Activated naive CD4-positive, alpha-beta T cell treated with anti-CD3 and anti-CD28 coated beads, Interleukin-2, amount 50 U/mL, for 24 hours (primary cell): ENCODE data around the gene SMIM22.

Experiments used
- H3K27ac Mint-ChIP-seq: one replicate; pipeline ENCODE4 v1.8.0; 2021; ENCODE audit warnings: mild to moderate bottlenecking, mixed read lengths
- H3K27me3 Mint-ChIP-seq: one replicate; pipeline ENCODE4 v1.8.0; 2021; ENCODE audit warnings: mixed read lengths
- H3K36me3 Mint-ChIP-seq: one replicate; pipeline ENCODE4 v1.8.0; 2021; ENCODE audit warnings: mixed read lengths
- H3K4me1 Mint-ChIP-seq: one replicate; pipeline ENCODE4 v1.8.0; 2021; ENCODE audit warnings: mixed read lengths
- H3K4me3 Mint-ChIP-seq: one replicate; pipeline ENCODE4 v1.8.0; 2021; ENCODE audit warnings: mild to moderate bottlenecking, mixed read lengths
- H3K9me3 Mint-ChIP-seq: one replicate; pipeline ENCODE4 v1.8.0; 2021; ENCODE audit warnings: mixed read lengths

SMIM22 gene

GRCh38 chr16:4795181-4795827 lies at the start of gene SMIM22:
SMIM22 (plus strand) TSS chr16:4795369; CDS start chr16:4795735, 366 bp downstream.
- no peak within 1 kb of the TSS for H3K27ac Mint-ChIP-seq
- H3K9me3 Mint-ChIP-seq = no peaks in the 10 kb centered on the region
- H3K27me3 Mint-ChIP-seq = no peaks in the 10 kb centered on the region
- no peaks in the 10 kb centered on the region for H3K4me1 Mint-ChIP-seq
- H3K36me3 Mint-ChIP-seq = no peaks in the 10 kb centered on the region
- H3K4me3 Mint-ChIP-seq = no peak within 1 kb of the TSS

GRCh38 chr16:4746215-4746614 lies 49.0 kb upstream of the SMIM22 start:
- no peaks in the 10 kb centered on the region for H3K27me3 Mint-ChIP-seq
- H3K4me3 Mint-ChIP-seq = no peak overlapping the region
- no peak overlapping the region for H3K27ac Mint-ChIP-seq
- H3K9me3 Mint-ChIP-seq = no peaks in the 10 kb centered on the region
- H3K4me1 Mint-ChIP-seq = peaks cover 21% of the 10 kb centered on the region
- no peaks in the 10 kb centered on the region for H3K36me3 Mint-ChIP-seq

GRCh38 chr16:4746991-4747574 lies 48.1 kb upstream of the SMIM22 start:
- Mint-ChIP-seq H3K4me1 (peaks cover 21% of the 10 kb centered on the region), H3K4me3 (no peak overlapping the region), H3K27me3 (no peaks in the 10 kb centered on the region), H3K36me3 (no peaks in the 10 kb centered on the region), H3K27ac (no peak overlapping the region), H3K9me3 (no peaks in the 10 kb centered on the region)

- H3K9me3 Mint-ChIP-seq = no peaks in the 10 kb centered on the region
- no peak overlapping the region for H3K4me3 Mint-ChIP-seq
- H3K27me3 Mint-ChIP-seq = no peaks in the 10 kb centered on the region
- H3K4me1 Mint-ChIP-seq = peaks cover 18% of the 10 kb centered on the region
- no peaks in the 10 kb centered on the region for H3K36me3 Mint-ChIP-seq
- H3K27ac Mint-ChIP-seq = peak overlapping the region; percentile 93
Observed at GRCh38 chr16:4747906-4748681, 47.1 kb upstream of the SMIM22 start.

GRCh38 chr16:4748682-4749411 lies 46.3 kb upstream of the SMIM22 start:
- Mint-ChIP-seq H3K27me3 (no peaks in the 10 kb centered on the region), H3K9me3 (no peaks in the 10 kb centered on the region), H3K27ac (peak overlapping the region; percentile 93), H3K4me1 (peaks cover 12% of the 10 kb centered on the region), H3K4me3 (no peak overlapping the region), H3K36me3 (no peaks in the 10 kb centered on the region)

GRCh38 chr16:4749700-4750257 lies 45.4 kb upstream of the SMIM22 start:
- H3K4me3 Mint-ChIP-seq = no peak overlapping the region
- H3K9me3 Mint-ChIP-seq = no peaks in the 10 kb centered on the region
- H3K4me1 Mint-ChIP-seq = peaks cover 12% of the 10 kb centered on the region
- H3K27ac Mint-ChIP-seq = no peak overlapping the region
- no peaks in the 10 kb centered on the region for H3K27me3 Mint-ChIP-seq
- H3K36me3 Mint-ChIP-seq = no peaks in the 10 kb centered on the region

GRCh38 chr16:4750896-4751295 lies 44.3 kb upstream of the SMIM22 start:
- H3K27me3 Mint-ChIP-seq = no peaks in the 10 kb centered on the region
- H3K4me1 Mint-ChIP-seq = peaks cover 15% of the 10 kb centered on the region
- no peaks in the 10 kb centered on the region for H3K9me3 Mint-ChIP-seq
- H3K36me3 Mint-ChIP-seq = peaks cover 5% of the 10 kb centered on the region
- H3K27ac Mint-ChIP-seq = no peak overlapping the region
- no peak overlapping the region for H3K4me3 Mint-ChIP-seq

GRCh38 chr16:4752351-4753100 lies 42.6 kb upstream of the SMIM22 start:
- Mint-ChIP-seq H3K36me3 (peaks cover 7% of the 10 kb centered on the region), H3K4me1 (peaks cover 10% of the 10 kb centered on the region), H3K4me3 (no peak overlapping the region), H3K27ac (no peak overlapping the region), H3K27me3 (no peaks in the 10 kb centered on the region), H3K9me3 (no peaks in the 10 kb centered on the region)

- Mint-ChIP-seq H3K27me3 (no peaks in the 10 kb centered on the region), H3K4me1 (peaks cover 3% of the 10 kb centered on the region), H3K27ac (no peak overlapping the region), H3K4me3 (no peak overlapping the region), H3K36me3 (peaks cover 7% of the 10 kb centered on the region), H3K9me3 (no peaks in the 10 kb centered on the region)
Observed at GRCh38 chr16:4753227-4753626, 41.9 kb upstream of the SMIM22 start.

GRCh38 chr16:4754865-4755264 lies 40.3 kb upstream of the SMIM22 start:
- Mint-ChIP-seq H3K27me3 (no peaks in the 10 kb centered on the region), H3K4me3 (no peak overlapping the region), H3K9me3 (no peaks in the 10 kb centered on the region), H3K36me3 (peaks cover 8% of the 10 kb centered on the region), H3K4me1 (peaks cover 5% of the 10 kb centered on the region), H3K27ac (no peak overlapping the region)

GRCh38 chr16:4755687-4756086 lies 39.5 kb upstream of the SMIM22 start:
- Mint-ChIP-seq H3K4me1 (peaks cover 7% of the 10 kb centered on the region), H3K27ac (no peak overlapping the region), H3K4me3 (no peak overlapping the region), H3K36me3 (peaks cover 9% of the 10 kb centered on the region), H3K27me3 (no peaks in the 10 kb centered on the region), H3K9me3 (no peaks in the 10 kb centered on the region)

GRCh38 chr16:4760221-4760910 lies 34.8 kb upstream of the SMIM22 start:
- Mint-ChIP-seq H3K4me3 (no peak overlapping the region), H3K27me3 (no peaks in the 10 kb centered on the region), H3K27ac (no peak overlapping the region), H3K4me1 (peaks cover 19% of the 10 kb centered on the region), H3K9me3 (no peaks in the 10 kb centered on the region), H3K36me3 (peaks cover 9% of the 10 kb centered on the region)

- Mint-ChIP-seq H3K27ac (no peak overlapping the region), H3K9me3 (no peaks in the 10 kb centered on the region), H3K4me3 (no peak overlapping the region), H3K36me3 (peaks cover 2% of the 10 kb centered on the region), H3K27me3 (no peaks in the 10 kb centered on the region), H3K4me1 (peaks cover 26% of the 10 kb centered on the region)
Observed at GRCh38 chr16:4762205-4762604, 33.0 kb upstream of the SMIM22 start.

- no peak overlapping the region for H3K4me3 Mint-ChIP-seq
- H3K27ac Mint-ChIP-seq = no peak overlapping the region
- no peaks in the 10 kb centered on the region for H3K27me3 Mint-ChIP-seq
- H3K4me1 Mint-ChIP-seq = peaks cover 38% of the 10 kb centered on the region
- H3K9me3 Mint-ChIP-seq = no peaks in the 10 kb centered on the region
- peaks cover 2% of the 10 kb centered on the region for H3K36me3 Mint-ChIP-seq
Observed at GRCh38 chr16:4763791-4764190, 31.4 kb upstream of the SMIM22 start.
